Measurements from ENCODE around the gene LCN10. TPM values are rescaled to one million over a fixed set of nuclear protein-coding genes. Genes with fewer than 3 reads are reported as not detected.

The LCN10 gene
- total RNA-seq, 2 donors from 2014 or later, result 0.91 to 1.1 TPM

DNA sequence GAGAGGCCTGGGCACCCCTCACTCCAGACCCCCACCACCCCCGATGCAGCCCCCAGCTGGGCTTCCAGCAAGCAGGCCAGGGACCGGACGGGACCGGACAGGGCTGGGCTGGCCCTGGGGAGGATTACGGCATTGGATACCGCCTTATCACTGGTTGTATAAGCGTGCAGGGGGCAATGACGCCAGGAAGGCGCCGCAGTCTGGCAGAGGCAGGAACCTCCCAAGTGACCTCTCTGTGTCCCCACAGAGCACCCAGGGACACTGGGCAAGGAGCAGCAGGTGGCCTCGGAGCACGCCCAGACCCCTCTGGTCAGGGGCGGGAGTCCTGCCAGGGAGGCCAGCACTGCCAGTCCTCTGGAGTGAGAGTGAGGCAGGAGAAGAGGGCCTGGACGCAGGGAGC, 22.3 kb upstream of the LCN10 start:
- H3K4me3 ChIP-seq (ENCODE audit: low read length), result no peak overlapping the region
- Mint-ChIP-seq H3K4me1 (no peaks in the 10 kb centered on the region), H3K27me3 (ENCODE audit: insufficient read depth) (peaks cover 9% of the 10 kb centered on the region), H3K27ac (no peak overlapping the region), H3K36me3 (ENCODE audit: low read depth) (no peaks in the 10 kb centered on the region), H3K4me3 (no peak overlapping the region), H3K9me3 (peaks cover 7% of the 10 kb centered on the region)
- H3K27me3 ChIP-seq (ENCODE audit: control insufficient read depth, insufficient read depth, low read length, poor library complexity, severe bottlenecking), result no peaks in the 10 kb centered on the region
- no peaks in the 10 kb centered on the region for H3K4me1 ChIP-seq (ENCODE audit: control insufficient read depth, insufficient read depth, low read length)
- no peaks in the 10 kb centered on the region for H3K36me3 ChIP-seq (ENCODE audit: control insufficient read depth, insufficient read depth, low read length)
- H3K9ac ChIP-seq (ENCODE audit: extremely low read depth, low read length, poor library complexity, severe bottlenecking), result no peak overlapping the region
- TF ChIP-seq CTCF (conservative IDR thresholded peaks at IDR 0.05), result no peak
- DNase-seq, result no peak
- 94 to 95% methylated on average over 9 to 14 of the region's 14 CpGs for WGBS, 2 experiments (ENCODE audit: insufficient coverage in 1 of 2, insufficient read length in 1 of 2)
- no peaks in the 10 kb centered on the region for H3K9me3 ChIP-seq (ENCODE audit: control insufficient read depth, low read length)
- H3K27ac ChIP-seq (ENCODE audit: low read depth, low read length), result no peak overlapping the region

DNA sequence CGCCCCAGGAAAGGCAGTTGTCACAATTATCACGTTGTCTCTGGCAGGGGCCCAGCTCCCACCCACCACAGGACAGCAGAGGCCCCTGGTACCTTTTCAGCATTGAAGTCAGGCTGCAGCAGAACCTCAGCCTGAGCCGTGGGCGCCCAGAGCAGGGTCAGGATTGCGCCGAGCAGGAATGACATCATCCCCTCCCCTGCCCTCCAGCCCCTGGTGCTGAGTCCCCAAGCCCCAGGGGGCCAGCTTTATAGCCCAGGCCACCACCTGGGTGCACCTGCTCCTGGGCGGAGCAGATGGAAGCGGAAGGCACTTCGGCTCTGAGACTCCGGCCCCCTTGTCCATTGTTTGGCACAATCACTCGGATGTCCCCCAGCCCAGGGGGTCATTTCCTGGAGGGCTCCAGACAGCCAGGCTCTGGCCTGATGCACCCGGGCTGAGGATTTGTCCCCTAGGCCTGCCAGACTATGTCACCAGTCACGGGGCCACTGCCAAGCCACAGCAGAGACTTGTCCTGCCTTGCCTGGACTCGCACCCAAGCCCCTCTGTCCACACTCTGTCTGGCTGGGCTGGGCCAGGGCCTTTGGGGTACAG, 21.7 kb upstream of the LCN10 start, which contains the start of gene LCN15:
LCN15 (minus strand) TSS at position 218 of the 591 bp plus-strand sequence; CDS start at position 188, 30 bp downstream.
- Mint-ChIP-seq H3K4me1 (no peaks in the 10 kb centered on the region), H3K9me3 (peaks cover 7% of the 10 kb centered on the region), H3K36me3 (ENCODE audit: low read depth) (no peaks in the 10 kb centered on the region), H3K27me3 (ENCODE audit: insufficient read depth) (peaks cover 9% of the 10 kb centered on the region), H3K27ac (no peak within 1 kb of the TSS), H3K4me3 (no peak within 1 kb of the TSS)
- no peak within 1 kb of the TSS for H3K27ac ChIP-seq (ENCODE audit: low read depth, low read length)
- H3K9ac ChIP-seq (ENCODE audit: extremely low read depth, low read length, poor library complexity, severe bottlenecking), result no peak within 1 kb of the TSS
- H3K9me3 ChIP-seq (ENCODE audit: control insufficient read depth, low read length), result no peaks in the 10 kb centered on the region
- no peak for TF ChIP-seq CTCF (conservative IDR thresholded peaks at IDR 0.05)
- H3K27me3 ChIP-seq (ENCODE audit: control insufficient read depth, insufficient read depth, low read length, poor library complexity, severe bottlenecking), result no peaks in the 10 kb centered on the region
- DNase-seq, result no peak
- no peak within 1 kb of the TSS for H3K4me3 ChIP-seq (ENCODE audit: low read length)
- H3K4me1 ChIP-seq (ENCODE audit: control insufficient read depth, insufficient read depth, low read length), result no peaks in the 10 kb centered on the region
- no peaks in the 10 kb centered on the region for H3K36me3 ChIP-seq (ENCODE audit: control insufficient read depth, insufficient read depth, low read length)
- 92 to 95% methylated on average over 9 to 14 of the region's 14 CpGs for WGBS, 2 experiments (ENCODE audit: insufficient coverage in 1 of 2, insufficient read length in 1 of 2)

- no peak for TF ChIP-seq CTCF (conservative IDR thresholded peaks at IDR 0.05)
- WGBS, 2 experiments (ENCODE audit: insufficient coverage in 1 of 2, insufficient read length in 1 of 2), result 83 to 93% methylated on average over 6 to 14 of the region's 14 CpGs
- Histone ChIP-seq H3K9ac (ENCODE audit: extremely low read depth, low read length, poor library complexity, severe bottlenecking) (no peak overlapping the region), H3K36me3 (ENCODE audit: control insufficient read depth, insufficient read depth, low read length) (no peaks in the 10 kb centered on the region), H3K27me3 (ENCODE audit: control insufficient read depth, insufficient read depth, low read length, poor library complexity, severe bottlenecking) (no peaks in the 10 kb centered on the region), H3K27ac (ENCODE audit: low read depth, low read length) (no peak overlapping the region), H3K9me3 (ENCODE audit: control insufficient read depth, low read length) (no peaks in the 10 kb centered on the region), H3K4me1 (ENCODE audit: control insufficient read depth, insufficient read depth, low read length) (no peaks in the 10 kb centered on the region), H3K4me3 (ENCODE audit: low read length) (no peak overlapping the region)
- Mint-ChIP-seq H3K27me3 (ENCODE audit: insufficient read depth) (peaks cover 9% of the 10 kb centered on the region), H3K36me3 (ENCODE audit: low read depth) (no peaks in the 10 kb centered on the region), H3K27ac (no peak overlapping the region), H3K4me1 (no peaks in the 10 kb centered on the region), H3K9me3 (peaks cover 7% of the 10 kb centered on the region), H3K4me3 (no peak overlapping the region)
- no peak for DNase-seq
These were observed 20.9 kb upstream of the LCN10 start for GRCh38 chr9:136763649-136764035.
